Kidney epithelial cell (primary cell): ENCODE measurements around the gene MACF1. TPM values are rescaled to one million over a fixed set of nuclear protein-coding genes. Genes with fewer than 3 reads are reported as not detected.

Source experiments
- DNase-seq: peaks from one replicate; pipeline ENCODE4 v3.0.0-alpha.2; 2010; ENCODE audit warnings: low read depth
- H3K27me3 ChIP-seq: 2 replicates; pipeline ENCODE4 v1.6.0; 2011; ENCODE audit warnings: low read length; ENCODE audit not compliant: control insufficient read depth, insufficient read depth
- H3K36me3 ChIP-seq: 2 replicates; pipeline ENCODE4 v1.5.1; 2011; ENCODE audit warnings: low read length; ENCODE audit not compliant: control insufficient read depth, insufficient read depth
- H3K4me3 ChIP-seq: 2 replicates; pipeline ENCODE4 v1.5.1; 2011; ENCODE audit warnings: low read depth, mild to moderate bottlenecking, control low read depth, low read length
- CTCF ChIP-seq: IDR thresholded peaks from 2 replicates; pipeline ENCODE4 v1.5.1; 2011; ENCODE audit warnings: mild to moderate bottlenecking, moderate library complexity, low read length, control low read depth, inconsistent platforms; ENCODE audit not compliant: insufficient read depth, poor library complexity, severe bottlenecking
- total RNA-seq: library from RNA; depleted of rRNA; stranded (reverse); fragments of >200 nt; gene quantifications from 2 replicates; pipeline ENCODE4 v1.2.3, GENCODE V29; 2015

Gene MACF1
- total RNA-seq, 1 donor from 2014 or later: 279 TPM

GRCh38 chr1:39337067-39337466 lies 132.6 kb downstream of the MACF1 start:
- no peaks in the 10 kb centered on the region for H3K36me3 ChIP-seq
- no peak for TF ChIP-seq CTCF
- no peaks in the 10 kb centered on the region for H3K27me3 ChIP-seq
- H3K4me3 ChIP-seq: no peak overlapping the region
- DNase-seq: no peak

DNA sequence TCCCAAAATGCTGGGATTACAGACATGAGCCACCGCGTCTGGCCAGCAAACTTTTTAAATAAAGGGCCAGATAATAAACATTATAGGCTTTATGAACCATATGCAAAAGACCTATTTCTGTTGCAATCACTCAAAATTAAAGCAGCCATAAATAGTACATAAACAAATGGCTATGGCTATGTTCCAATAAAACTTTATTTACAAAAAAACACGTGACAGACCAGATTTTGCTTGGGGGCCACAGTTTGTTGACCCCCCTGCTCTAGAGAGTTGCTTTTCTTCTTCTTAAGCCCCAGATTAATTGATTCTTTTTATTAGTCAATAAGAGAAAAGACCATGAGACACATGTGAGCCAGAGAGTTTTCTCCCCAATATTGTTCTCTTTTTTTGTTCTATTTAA lies 138.3 kb downstream of the MACF1 start:
- Histone ChIP-seq H3K27me3 (no peaks in the 10 kb centered on the region), H3K4me3 (no peak overlapping the region), H3K36me3 (peaks cover 3% of the 10 kb centered on the region)
- no peak for DNase-seq
- no peak for TF ChIP-seq CTCF

GRCh38 chr1:39344394-39345154 lies 140.1 kb downstream of the MACF1 start:
- Histone ChIP-seq H3K4me3 (no peak overlapping the region), H3K36me3 (peaks cover 3% of the 10 kb centered on the region), H3K27me3 (no peaks in the 10 kb centered on the region)
- no peak for DNase-seq
- no peak for TF ChIP-seq CTCF

- H3K36me3 ChIP-seq: peaks cover 3% of the 10 kb centered on the region
- TF ChIP-seq CTCF: no peak
Measured at GRCh38 chr1:39346872-39347271, 142.4 kb downstream of the MACF1 start.

GRCh38 chr1:39348278-39348677 lies 143.8 kb downstream of the MACF1 start:
- Histone ChIP-seq H3K27me3 (no peaks in the 10 kb centered on the region), H3K4me3 (no peak overlapping the region), H3K36me3 (peaks cover 6% of the 10 kb centered on the region)
- TF ChIP-seq CTCF: no peak
- DNase-seq: no peak

More at GRCh38 chr1:39346872-39347271, 142.4 kb downstream of the MACF1 start:
- H3K4me3 ChIP-seq: no peak overlapping the region
- DNase-seq: no peak
- no peaks in the 10 kb centered on the region for H3K27me3 ChIP-seq

GRCh38 chr1:39352881-39353280 lies 148.4 kb downstream of the MACF1 start:
- Histone ChIP-seq H3K4me3 (no peak overlapping the region), H3K36me3 (peaks cover 5% of the 10 kb centered on the region), H3K27me3 (no peaks in the 10 kb centered on the region)
- no peak for DNase-seq
- no peak for TF ChIP-seq CTCF
